ENCODE results near the gene ADAMTSL3.
"Not testable (repeated sequence)": the region's sequence is repeated elsewhere in the genome, so short reads cannot be mapped to it uniquely, and the experiment has no call there.

Gene ADAMTSL3

GRCh38 chr15:84050076-84050475 lies 396.2 kb downstream of the ADAMTSL3 start:
- no peak for DNase-seq

GRCh38 chr15:84051146-84051545 lies 397.2 kb downstream of the ADAMTSL3 start:
- not testable (repeated sequence) for DNase-seq

GRCh38 chr15:84054544-84054943 lies 400.6 kb downstream of the ADAMTSL3 start:
- DNase-seq, result not testable (repeated sequence)

- no peak for DNase-seq
Measured at GRCh38 chr15:84057714-84058331, 403.9 kb downstream of the ADAMTSL3 start.

- DNase-seq, result not testable (repeated sequence)
Measured at GRCh38 chr15:84063674-84064073, 409.8 kb downstream of the ADAMTSL3 start.

- DNase-seq, result not testable (repeated sequence)
Measured at GRCh38 chr15:84068674-84069073, 414.8 kb downstream of the ADAMTSL3 start.

GRCh38 chr15:84078038-84078437 lies 424.1 kb downstream of the ADAMTSL3 start:
- DNase-seq, result not testable (repeated sequence)

- DNase-seq, result peak; percentile 17 to 51
Measured at GRCh38 chr15:84079325-84079884, 425.5 kb downstream of the ADAMTSL3 start.

GRCh38 chr15:84079885-84080777 lies 426.2 kb downstream of the ADAMTSL3 start:
- DNase-seq, result peak; percentile 54 to 83

GRCh38 chr15:84080778-84081084 lies 426.8 kb downstream of the ADAMTSL3 start:
- DNase-seq, result peak in 1 of 2 experiments; percentile 33

- no peak for DNase-seq
Measured at GRCh38 chr15:84081391-84082168, 427.7 kb downstream of the ADAMTSL3 start.

- DNase-seq, result no peak
Measured at GRCh38 chr15:84082739-84083138, 428.8 kb downstream of the ADAMTSL3 start.

- not testable (repeated sequence) for DNase-seq
Measured at GRCh38 chr15:84086071-84086470, 432.1 kb downstream of the ADAMTSL3 start.
